ENCODE measurements around the gene BRWD1. TPM values are rescaled to one million over a fixed set of nuclear protein-coding genes. Genes with fewer than 3 reads are reported as not detected.

The BRWD1 gene
- total RNA-seq, 1 donor from 2014 or later = 41.0 TPM

DNA sequence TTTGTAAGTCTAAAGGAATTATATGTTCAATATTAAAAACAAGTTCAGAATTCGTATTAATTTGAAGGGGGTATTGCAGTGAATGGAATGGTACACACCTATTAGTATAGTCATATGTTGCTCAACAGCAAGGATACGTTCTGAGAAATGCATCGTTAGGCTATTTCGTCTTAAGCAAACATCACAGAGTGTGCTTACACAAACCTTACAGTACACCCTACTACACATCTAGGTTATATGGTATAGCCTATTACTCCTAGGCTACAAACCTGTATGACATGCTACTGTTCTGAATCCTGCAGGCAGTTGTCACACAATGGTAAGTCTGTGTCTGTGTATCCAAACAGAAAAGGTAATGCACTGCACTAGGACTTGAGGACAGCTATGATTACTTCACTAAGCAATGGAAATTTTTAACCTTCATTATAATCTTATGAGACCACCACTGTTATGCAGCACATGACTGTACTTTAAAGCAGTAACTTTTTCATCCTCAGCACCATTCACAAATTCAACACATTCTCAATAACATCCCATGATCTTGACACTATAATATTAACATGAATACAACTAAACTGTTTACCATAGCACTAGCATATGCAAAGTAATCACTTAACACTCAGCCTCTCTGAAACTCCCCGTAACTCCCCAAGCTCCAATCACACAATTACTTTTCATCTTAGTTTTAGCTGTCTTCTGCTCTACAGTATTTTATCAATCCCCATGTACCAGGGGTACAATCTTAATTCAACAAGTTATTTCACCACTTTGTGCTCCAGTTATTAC lies 115.8 kb downstream of the BRWD1 start:
- no peak for DNase-seq (ENCODE audit: low spot score)

DNA sequence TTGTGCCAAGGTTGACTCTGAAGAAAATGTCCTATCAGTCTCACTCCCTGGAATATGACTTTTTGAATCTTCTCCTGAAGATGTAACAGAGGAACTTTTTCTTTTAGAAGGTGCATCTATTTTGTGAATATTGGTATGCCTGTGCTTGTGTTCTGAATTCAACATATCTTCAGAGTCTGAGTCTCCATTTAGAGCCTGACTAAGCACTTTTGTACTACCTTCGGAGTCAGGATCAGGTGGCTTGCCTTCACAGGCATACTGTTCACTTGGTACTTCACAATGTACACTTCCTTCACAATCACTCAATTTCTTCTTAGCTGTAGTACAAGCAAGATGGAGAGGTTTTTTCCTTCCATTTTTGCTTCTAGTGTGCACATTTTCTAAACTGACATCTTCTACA lies 116.6 kb downstream of the BRWD1 start:
- DNase-seq (ENCODE audit: low spot score) = no peak

DNA sequence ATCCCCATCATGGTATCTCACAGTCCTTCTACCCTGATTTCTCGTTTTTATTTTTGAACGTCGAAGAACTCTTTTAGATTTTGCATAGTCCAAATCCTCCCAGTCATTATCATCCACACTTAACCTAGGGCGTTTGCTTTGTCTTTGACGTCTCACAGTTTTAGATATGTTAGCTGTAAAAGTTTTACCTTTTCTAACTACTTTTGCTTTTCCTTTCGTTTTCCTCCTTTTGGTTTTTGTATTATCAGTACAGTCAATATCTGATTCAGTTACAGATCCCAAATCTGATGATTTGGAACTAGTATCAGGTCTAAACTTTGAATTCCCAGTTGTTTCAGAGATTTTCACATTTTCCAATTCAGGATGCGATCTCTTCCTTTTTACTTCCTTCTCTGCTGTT lies 117.1 kb downstream of the BRWD1 start:
- DNase-seq (ENCODE audit: low spot score) = no peak

DNA sequence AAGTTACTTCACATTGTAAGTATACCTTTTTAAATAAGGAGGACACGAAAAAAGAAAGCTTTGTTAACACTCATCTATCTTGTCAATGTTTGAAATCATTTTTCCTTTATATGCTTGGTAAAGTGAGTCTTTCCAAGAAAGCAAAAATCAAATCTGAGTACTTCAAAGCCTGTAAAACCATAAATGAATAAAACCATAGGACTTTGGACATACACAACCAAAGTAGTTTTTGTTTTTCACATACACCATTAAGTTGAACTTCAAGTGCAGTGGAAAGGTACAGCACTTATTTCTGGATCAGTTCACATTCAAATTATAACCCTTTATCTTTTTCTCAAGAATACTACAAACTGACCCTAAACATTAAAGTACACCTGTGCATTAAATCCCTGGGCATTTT lies 120.1 kb downstream of the BRWD1 start:
- no peak for DNase-seq (ENCODE audit: low spot score)

DNA sequence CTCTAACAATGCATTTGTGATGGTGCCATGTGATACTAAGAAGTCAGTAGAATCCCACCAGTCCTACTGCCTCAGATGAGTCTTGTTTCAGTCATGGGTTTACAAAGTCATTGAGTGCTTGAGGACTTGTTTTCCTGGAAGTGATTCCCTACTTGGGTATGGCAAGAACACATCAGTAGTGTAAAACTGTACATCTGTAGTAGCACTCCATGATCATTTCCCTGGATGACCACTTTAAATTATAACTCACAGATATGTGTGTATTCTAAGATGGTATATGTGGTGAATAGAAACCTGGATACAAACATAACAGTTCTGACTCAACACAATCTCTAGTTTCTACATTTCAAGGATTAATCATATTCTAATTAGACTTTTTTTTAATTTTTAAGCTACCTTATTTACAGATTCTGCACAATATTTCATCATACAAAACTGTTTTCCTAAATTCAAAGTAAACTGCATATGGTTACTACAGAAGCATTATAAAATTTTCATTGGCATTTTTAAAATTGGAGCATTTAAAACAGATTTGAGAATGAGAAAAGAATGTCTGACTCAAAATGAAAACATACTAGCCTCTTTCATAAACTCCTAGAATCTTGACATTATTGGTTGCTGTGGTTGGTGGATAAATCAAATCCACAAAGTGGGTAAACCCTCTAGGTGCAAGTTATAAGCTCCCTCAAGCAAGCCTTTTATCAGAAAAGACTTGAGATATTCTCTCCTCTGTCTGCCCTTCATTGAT lies 123.4 kb downstream of the BRWD1 start:
- no peak for DNase-seq (ENCODE audit: low spot score)

DNA sequence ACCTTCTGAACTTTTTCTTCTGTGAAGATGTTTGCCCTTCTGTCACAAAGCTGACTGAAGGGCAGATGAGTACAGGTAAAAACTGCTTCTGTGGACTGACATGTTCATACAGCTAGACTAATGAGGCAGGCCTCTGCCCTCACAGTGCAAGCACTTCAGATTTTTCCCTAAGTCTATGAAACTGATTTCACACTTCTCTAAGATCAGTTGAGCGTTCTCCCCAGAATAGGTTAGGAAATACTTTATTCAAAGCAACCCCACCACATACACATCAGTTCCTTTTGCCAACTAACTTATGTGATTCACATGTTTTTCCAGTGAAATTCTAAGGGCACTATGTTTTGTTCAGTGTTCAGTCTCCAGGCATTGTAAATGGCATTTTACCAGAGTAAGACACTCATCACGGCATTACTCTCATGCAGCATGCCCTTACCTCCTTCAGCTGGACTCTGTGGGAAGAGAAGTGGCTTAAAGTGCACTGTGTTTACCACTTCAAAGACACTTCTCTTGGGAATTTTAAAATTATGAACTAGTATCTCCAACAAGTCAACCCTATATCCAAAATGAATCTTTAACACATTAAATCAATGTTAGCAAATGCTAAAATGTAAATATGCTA lies 124.8 kb downstream of the BRWD1 start:
- no peak for DNase-seq (ENCODE audit: low spot score)

DNA sequence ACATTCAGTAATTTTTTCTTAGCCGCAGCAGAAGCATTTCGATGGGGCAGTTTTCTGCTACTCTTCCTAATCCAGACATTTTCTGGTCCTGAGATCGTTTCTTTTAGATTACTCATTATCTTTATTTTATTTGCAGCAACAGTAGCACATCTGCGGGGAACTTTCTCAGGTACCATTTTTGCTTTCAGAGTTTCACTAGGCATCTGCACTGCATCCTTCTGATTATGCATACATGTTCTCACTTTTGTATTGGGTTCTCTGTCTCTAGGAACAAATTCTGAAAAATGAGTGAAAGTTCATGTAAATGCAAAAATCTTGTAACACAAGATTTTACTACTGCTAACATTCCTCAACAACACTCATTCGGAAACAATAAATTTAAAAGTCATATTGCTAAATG lies 126.3 kb downstream of the BRWD1 start:
- no peak for DNase-seq (ENCODE audit: low spot score)

DNA sequence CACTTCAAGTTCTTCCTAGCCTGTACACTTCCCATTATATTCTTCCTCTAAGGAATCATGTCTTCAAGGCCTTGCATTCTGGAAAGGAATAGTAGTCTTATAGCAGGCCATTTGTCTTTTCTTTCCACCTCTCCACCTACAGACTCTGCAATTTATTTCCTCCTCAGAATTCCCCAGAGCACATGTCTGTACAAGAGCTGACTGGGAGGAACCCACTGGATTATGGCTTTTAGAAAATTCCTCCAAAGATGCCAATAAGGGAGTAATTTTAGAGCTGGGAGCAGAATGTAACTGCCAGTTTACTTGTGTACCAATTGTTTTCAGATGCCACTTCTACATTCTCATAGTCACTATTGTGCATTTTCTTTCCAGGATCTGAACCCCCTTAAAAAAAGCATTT lies 126.8 kb downstream of the BRWD1 start:
- no peak for DNase-seq (ENCODE audit: low spot score)

DNA sequence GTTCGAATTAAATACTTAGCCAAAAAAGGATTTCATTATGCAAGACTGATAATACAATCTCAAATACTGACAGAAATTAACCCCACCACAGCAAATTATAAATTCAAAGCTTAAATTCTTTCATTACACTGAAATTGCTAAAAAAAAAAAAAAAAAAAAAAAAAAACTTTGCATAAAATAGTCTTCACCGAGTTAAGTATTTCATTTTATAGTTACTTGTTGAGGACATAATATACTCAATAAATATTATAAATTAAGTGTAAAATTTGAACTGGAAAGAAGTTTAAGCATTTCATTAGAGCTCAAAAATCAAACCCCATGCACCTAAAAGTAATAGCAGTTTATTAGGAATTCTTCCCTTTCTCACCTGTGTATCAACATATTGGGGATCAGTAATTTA lies 128.3 kb downstream of the BRWD1 start:
- no peak for DNase-seq (ENCODE audit: low spot score)

DNA sequence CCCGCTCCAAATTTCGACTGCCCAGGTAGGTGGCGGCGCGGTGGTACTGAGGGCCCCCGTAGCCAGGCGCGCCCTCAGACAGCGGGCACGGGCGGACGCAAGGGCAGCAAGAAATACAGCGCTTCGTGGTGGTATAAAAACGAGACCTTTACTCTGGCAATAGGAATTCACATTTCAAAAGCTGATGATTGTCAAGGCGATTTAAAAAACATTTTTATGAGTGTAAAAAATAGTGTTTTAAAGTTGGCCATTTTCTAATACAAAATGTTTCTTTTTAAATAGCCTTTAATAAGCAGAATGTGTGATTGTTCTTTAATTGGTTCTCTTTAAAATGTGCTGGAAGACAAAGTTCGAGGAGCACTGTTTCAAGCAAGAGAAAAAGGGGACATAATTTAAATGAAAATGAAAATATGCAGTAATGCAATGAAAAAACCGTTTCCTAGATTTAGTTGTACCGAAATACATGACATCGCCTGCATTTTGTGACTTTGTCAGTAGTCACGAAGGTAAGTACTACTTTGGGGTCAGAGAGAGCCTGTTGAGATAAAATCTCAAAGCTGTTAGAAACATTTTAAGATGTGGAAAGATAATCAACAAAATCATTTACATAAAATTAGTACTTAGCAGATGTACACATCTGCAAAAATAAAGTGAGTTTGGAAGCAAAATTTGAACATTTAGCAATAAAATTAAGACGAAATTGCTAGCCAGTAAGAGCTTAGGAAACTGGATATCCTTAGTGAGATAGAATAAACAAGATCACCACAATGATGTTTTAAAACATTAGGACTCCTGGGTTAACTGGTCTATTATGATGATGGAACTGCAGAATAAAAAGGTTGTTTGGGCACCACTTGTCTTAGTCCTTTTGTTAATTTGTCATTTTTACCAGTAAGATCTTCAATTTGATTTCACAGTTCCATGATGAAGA lies 129.1 kb downstream of the BRWD1 start:
- DNase-seq (ENCODE audit: low spot score) = no peak

DNA sequence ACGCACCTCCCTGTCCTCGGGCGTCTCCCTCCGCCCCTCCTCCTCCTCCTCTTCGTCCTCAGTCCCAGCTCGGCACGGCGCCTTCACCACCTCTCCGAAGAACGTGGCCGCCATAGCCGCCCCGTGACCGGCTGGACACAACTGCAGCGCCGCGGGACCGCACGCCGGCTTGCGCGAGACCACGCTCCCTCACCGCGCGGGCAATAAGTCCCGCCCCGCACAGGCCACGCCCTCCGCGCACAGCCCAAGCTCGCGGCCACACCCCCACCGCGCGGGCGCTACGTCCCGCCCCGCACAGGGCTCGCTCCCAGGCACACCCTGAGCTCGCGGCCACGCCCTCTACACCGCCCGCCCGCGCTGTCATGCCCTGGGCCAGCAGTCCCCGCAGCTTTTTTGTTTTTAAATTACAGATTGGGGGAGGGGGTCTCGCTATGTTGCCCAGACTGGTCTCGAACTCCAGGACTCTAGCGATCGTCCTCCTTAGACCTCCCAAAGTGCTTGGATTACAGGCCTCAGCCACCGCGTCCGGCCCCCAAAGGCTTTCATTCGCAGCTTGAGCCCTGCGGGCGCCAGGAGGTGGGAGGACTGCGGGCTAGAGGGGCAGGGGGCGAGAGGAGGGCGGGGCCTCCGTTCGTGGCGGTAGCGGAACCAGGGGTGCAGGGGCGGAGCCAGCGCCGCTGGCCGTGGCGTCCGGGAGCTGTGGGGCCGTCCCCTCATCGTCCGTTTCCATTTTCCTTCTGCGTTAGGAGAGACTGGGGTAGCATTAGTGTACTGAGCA lies 130.0 kb downstream of the BRWD1 start, which contains the start of gene PSMG1:
PSMG1 (minus strand) TSS at position 180 of the 778 bp plus-strand sequence; CDS start at position 114, 66 bp downstream.
- peak; percentile 95 for DNase-seq (ENCODE audit: low spot score)

DNA sequence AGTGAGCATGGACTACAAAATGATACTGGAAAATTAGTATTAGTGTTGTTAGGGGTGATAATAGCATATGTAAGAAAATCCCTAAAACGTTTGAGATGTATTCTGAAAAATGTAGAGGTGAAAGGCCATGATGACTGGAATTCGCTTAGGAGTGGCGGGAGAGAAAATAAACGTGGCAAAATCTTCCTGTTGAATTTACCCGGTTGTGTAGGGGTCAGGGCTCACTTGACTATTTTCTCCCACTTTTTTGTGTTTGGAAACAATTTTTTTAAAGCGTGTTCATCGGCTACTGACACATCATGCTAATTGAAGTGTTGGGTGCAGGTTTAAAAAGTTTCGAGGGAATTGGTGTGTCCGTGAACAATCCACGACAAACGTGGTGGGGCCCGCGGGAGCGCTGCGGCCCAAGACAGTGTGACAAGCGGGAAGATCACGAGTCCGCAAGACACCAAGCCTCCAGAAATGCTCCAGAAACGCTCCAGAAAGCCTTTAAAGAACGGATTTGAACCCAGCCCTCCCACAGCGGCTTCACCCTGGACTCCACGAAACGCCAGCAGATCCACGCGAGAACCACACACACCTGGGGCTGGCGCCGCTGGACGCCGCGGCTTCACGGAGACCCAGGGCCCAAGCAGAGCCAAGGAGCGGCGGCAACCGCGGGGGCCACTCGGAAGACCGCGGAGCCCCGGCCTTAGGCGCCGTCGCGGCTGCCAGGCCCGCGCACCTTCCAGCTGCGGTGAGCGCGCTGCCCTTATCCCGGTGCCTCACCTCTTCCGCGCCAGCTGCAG lies 130.8 kb downstream of the BRWD1 start:
- peak; percentile 25 for DNase-seq (ENCODE audit: low spot score)

DNA sequence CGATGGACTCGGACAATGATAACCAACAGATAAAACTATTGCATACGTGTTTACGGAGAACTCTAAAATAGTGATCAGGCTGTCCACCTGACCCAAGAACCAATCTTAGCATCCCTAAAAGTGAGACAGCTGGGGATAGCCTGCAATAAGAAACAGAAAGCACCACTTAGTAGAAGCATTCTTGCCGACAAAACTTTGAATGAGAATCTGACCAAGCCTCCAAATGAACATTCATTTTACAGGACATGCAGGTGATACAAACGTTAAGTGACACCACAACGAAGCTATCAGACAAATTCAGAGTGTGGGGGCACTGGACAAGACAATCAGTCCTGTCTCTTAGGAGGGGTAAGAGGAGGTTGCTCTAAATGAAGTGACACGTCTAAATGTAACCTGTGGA lies 131.4 kb downstream of the BRWD1 start:
- DNase-seq (ENCODE audit: low spot score) = no peak

DNA sequence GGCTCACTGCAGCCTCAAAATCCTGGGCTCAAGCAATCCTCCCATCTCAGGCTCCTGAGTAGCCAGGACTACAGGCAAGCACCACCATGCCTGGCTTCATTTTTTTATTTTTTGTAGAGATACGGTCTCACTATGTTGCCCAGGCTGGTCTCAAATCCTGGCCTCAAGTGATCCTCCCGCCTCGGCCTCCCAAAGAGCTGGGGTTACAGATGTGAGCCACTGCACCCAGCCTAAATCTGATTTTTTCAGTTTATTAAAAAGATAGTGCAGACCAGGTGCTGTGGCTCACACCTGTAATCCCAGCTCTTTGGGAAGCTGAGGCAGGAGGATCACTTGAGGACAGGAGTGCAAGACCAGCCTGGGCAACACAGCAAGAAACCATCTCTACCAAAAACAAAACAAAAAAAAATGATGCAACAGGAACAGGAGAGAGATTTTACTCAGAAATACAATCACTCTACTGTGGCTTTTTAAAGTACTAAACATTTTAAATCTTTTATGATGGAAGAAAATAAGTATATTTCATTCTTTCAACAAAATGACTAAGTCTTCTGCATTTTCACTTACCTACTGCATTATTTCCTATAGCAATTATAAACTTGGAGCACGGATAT lies 132.1 kb downstream of the BRWD1 start:
- no peak for DNase-seq (ENCODE audit: low spot score)

DNA sequence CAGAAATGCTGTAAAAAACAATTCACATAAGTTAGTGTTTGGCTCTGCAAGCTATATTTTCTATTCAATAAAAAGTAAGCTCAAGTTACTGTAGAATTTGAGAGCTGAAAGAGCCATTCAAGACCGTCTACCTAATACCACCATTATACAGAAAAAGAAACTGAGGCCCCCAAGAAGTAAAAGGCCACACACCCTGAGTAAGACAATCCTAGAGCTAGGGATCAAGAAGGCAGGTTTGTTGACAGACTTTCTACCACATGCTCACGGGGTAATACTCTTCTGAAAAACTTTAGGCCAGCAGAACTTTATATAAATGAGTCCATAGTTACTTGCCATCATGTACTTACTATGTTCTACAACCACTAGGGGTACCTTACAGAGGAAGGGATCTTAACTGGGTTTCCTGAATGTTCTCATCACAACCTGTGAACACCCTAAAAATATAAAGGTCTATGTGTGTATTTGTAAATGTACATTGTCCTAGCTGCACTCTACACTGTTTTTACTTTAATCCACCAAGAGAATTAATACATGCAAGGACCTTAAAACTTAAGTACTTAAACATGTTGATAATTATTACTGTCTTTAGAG lies 132.9 kb downstream of the BRWD1 start:
- DNase-seq (ENCODE audit: low spot score) = no peak

DNA sequence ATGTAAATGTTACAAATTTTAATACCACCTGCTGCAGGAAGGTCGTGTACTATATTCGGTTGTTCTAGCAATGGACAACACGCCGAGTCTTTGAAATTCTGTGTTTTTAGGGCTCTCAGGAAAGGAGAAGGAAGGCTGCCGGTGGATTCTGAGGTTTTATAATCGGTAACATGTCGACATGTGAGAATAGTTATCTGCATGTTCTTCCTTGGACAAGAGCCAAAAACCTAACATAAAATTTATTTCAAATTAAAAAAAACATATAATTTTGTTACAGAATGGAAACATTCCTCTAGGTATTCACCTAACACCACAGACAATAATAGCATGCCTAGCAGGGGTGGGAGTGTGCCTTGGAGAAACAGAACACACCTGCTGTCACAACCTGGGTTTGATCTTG lies 135.0 kb downstream of the BRWD1 start:
- no peak for DNase-seq (ENCODE audit: low spot score)

DNA sequence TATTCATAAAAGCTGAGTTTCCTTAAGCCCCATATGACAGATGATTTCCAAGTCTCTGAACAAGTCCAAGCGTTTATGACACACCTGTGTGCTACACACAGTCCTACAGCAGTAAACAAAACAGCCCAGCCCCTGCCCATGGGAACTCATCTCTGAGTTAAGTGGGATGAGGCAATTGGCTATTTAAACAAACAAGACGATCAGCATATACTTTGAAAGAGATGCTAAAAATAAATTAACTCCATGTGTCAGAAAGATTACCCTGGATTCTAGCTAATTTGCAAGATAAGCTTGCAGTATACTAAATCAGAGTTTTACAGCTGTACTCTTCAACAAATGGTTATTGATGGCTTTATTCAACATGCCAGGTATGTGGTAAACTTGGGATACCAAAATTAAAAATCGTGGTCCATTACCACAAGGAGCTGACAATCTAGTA lies 137.1 kb downstream of the BRWD1 start:
- DNase-seq (ENCODE audit: low spot score) = no peak

DNA sequence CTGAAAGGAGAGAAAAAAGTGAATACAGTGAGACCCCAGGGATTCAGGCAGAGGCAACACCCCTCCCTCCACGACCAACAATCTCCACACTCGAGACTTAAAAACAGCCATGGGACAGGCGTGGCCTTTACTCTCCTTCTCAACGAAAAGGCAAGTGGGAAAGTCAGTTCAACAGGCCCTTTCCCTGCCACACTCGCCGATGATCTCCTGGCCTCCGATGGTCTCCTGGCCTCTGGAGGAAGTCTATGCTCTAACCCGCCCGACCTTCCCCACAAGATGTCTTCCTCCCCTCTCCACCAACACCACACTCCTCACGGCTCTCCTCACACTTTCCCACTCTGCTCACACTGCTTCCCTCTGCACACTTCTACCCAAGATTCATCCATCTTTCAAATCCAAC lies 137.8 kb downstream of the BRWD1 start:
- no peak for DNase-seq (ENCODE audit: low spot score)

DNA sequence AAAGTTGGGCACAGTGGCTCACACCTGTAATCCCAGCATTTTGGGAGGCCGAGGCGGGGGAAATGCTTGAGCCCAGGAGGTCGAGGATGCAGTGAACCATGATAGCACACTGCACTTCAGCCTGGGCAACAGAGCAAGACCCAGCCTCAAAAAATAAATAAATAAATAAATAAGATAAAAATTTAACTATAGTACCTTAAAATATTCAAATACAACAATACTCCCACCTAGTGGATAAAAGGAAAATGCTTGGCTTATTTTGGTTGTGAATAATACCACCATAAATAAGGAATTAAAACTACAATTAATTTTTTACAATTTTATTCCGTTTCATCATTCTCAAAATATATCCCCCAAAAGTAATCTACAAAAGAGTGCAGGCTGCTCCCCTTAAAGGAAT lies 138.3 kb downstream of the BRWD1 start:
- no peak for DNase-seq (ENCODE audit: low spot score)
